Loucy (cell line): ENCODE data around the gene GPATCH2L.

ENCODE experiments used
- EZH2phosphoT487 ChIP-seq: fragments of 200-600 bp; IDR thresholded peaks from 2 replicates; pipeline ENCODE4 v1.6.1; 2018; ENCODE audit warnings: antibody characterized with exemption, mild to moderate bottlenecking, moderate library complexity, borderline replicate concordance
- TF ChIP-seq, protein P1 (sequence below): fragments of 200-600 bp; sonication (generic); conservative IDR thresholded peaks from 2 replicates; pipeline ENCODE4 v1.5.1; 2014; ENCODE audit warnings: mild to moderate bottlenecking, antibody characterized with exemption, low read length

DNA sequence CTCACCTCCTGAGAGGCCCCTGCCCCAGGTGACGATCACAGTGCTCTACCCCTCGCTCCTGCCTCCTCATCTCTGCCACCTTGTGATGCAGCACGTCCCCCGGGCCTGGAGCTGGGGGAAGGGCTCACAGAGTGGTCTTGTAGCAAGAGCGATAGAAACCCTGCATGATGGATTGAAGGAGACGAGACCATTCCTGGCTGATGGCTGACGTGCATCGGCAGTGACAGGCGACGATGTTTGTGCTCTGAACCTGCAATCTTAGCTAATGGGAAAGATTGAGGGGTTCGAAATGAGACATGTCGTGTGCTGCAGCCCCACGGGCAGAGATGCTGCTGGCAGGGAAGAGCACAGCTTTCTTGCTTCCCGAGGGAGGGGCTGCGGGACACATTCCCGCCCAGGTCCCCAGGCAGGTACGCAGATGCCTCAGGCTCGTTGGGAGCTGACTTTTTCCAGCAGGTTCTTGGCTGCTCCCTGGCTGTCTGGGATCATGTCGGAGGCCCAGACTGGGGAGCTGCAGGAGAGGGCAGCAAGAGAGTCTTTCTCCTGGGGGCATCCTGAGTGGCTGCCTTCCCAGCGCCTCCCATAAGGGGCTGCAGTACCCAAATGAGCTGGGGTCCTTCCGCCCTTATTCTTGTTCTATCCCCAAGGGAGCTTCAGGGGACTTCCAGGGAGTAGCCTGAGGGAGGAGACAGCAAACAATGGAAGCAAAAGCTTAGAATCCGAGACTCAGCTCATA is 38.7 kb upstream of the GPATCH2L start:
- TF ChIP-seq, protein P1, sequence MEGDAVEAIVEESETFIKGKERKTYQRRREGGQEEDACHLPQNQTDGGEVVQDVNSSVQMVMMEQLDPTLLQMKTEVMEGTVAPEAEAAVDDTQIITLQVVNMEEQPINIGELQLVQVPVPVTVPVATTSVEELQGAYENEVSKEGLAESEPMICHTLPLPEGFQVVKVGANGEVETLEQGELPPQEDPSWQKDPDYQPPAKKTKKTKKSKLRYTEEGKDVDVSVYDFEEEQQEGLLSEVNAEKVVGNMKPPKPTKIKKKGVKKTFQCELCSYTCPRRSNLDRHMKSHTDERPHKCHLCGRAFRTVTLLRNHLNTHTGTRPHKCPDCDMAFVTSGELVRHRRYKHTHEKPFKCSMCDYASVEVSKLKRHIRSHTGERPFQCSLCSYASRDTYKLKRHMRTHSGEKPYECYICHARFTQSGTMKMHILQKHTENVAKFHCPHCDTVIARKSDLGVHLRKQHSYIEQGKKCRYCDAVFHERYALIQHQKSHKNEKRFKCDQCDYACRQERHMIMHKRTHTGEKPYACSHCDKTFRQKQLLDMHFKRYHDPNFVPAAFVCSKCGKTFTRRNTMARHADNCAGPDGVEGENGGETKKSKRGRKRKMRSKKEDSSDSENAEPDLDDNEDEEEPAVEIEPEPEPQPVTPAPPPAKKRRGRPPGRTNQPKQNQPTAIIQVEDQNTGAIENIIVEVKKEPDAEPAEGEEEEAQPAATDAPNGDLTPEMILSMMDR = no peak
- no peak for TF ChIP-seq EZH2phosphoT487
